IPS-15b (cell line): Measurements from ENCODE around the gene SHC2.
"Not testable (repeated sequence)": the region's sequence is repeated elsewhere in the genome, so short reads cannot be mapped to it uniquely, and the experiment has no call there.

Source experiments
- H3K27me3 ChIP-seq: one replicate; pipeline ENCODE4 v1.6.1; 2013; ENCODE audit warnings: low read length; ENCODE audit not compliant: control insufficient read depth, insufficient read depth
- H3K36me3 ChIP-seq: one replicate; pipeline ENCODE4 v1.6.1; 2013; ENCODE audit warnings: low read length; ENCODE audit not compliant: control insufficient read depth, insufficient read depth
- H3K4me1 ChIP-seq: one replicate; pipeline ENCODE4 v1.6.1; 2013; ENCODE audit warnings: mild to moderate bottlenecking, low read length; ENCODE audit not compliant: control insufficient read depth, insufficient read depth
- H3K4me3 ChIP-seq: one replicate; pipeline ENCODE4 v1.5.1; 2013; ENCODE audit warnings: low read depth, low read length
- H3K9ac ChIP-seq: one replicate; pipeline ENCODE4 v1.6.1; 2013; ENCODE audit warnings: low read depth, mild to moderate bottlenecking, low read length
- H3K9me3 ChIP-seq: one replicate; pipeline ENCODE4 v1.6.1; 2013; ENCODE audit warnings: mild to moderate bottlenecking, low read length; ENCODE audit not compliant: control insufficient read depth, insufficient read depth

The SHC2 gene

GRCh38 chr19:401866-402511 lies 58.8 kb downstream of the SHC2 start:
- H3K9me3 ChIP-seq: no peaks in the 10 kb centered on the region
- no peaks in the 10 kb centered on the region for H3K27me3 ChIP-seq
- H3K4me3 ChIP-seq: no peak overlapping the region
- peaks cover 6% of the 10 kb centered on the region for H3K36me3 ChIP-seq
- H3K4me1 ChIP-seq: no peaks in the 10 kb centered on the region
- no peak overlapping the region for H3K9ac ChIP-seq

DNA sequence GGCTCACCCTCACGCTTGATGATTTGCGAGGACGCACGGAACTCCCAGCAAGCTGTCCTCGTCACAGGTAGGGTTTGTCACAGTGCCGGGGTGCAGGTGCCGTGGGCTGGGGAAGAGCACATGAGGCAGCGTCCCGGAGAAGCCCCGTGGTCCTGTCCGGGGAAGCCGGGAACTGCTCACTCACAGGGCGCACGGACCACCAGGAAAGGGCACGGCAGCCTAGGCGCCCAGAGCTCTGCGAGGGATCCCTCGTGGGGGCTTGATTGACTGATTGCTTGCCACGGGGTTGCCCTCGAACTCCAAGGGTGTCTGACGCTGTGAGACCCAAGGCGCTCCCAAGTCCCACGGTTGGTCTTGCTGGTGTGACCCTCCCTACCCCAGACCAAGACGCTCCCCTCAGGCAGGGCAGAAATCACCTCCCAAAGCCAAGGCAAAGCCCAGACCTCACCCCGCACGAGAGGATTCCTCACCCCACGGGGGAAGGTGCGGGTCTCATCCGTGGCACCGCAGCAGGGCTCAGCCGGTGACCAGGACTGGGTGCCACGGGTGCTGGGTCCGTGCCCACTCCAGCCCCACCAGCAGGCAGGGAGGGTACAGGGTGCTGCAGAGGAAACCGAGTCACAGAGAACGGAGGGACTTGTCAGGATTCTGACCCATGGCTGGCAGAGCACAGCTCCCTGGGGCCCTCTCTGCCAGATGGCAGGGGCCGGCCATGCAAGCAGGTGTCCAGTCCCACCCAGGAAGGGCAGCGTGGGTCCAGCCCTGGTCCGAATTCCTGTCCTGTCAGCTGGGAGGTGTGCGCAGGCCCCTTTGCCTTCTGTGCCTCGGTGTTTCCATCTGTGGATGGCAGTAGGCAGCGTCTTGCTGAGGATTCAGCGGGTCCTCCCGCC lies 59.6 kb downstream of the SHC2 start:
- no peak overlapping the region for H3K4me3 ChIP-seq

DNA sequence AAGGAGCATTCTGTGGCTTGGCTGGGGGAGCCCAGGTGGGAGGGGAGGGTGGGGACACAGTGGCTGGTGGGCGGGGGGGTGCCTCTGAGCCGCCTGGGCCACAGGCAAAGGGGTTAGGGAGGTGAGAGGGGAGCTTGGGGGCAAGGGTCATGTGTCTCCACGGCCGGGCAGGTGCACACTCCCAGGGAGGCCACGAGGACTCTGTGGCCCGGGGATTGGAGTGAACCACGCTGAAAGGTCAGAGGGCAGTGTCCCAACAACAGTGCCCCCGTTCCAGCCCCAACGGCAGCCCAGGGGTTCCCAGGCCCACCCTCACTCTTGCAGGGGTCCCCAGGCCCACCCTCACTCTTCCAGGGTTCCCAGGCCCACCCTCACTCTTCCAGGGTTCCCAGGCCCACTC lies 61.5 kb downstream of the SHC2 start:
- Histone ChIP-seq H3K4me1 (no peaks in the 10 kb centered on the region), H3K9ac (no peak overlapping the region), H3K36me3 (no peaks in the 10 kb centered on the region), H3K4me3 (no peak overlapping the region), H3K27me3 (no peaks in the 10 kb centered on the region), H3K9me3 (no peaks in the 10 kb centered on the region)

More for the DNA sequence above, 59.6 kb downstream of the SHC2 start:
- Histone ChIP-seq H3K27me3 (no peaks in the 10 kb centered on the region), H3K4me1 (no peaks in the 10 kb centered on the region), H3K9me3 (no peaks in the 10 kb centered on the region), H3K36me3 (peaks cover 3% of the 10 kb centered on the region), H3K9ac (no peak overlapping the region)

GRCh38 chr19:398719-399118 lies 62.1 kb downstream of the SHC2 start:
- Histone ChIP-seq H3K9me3 (no peaks in the 10 kb centered on the region), H3K9ac (no peak overlapping the region)

DNA sequence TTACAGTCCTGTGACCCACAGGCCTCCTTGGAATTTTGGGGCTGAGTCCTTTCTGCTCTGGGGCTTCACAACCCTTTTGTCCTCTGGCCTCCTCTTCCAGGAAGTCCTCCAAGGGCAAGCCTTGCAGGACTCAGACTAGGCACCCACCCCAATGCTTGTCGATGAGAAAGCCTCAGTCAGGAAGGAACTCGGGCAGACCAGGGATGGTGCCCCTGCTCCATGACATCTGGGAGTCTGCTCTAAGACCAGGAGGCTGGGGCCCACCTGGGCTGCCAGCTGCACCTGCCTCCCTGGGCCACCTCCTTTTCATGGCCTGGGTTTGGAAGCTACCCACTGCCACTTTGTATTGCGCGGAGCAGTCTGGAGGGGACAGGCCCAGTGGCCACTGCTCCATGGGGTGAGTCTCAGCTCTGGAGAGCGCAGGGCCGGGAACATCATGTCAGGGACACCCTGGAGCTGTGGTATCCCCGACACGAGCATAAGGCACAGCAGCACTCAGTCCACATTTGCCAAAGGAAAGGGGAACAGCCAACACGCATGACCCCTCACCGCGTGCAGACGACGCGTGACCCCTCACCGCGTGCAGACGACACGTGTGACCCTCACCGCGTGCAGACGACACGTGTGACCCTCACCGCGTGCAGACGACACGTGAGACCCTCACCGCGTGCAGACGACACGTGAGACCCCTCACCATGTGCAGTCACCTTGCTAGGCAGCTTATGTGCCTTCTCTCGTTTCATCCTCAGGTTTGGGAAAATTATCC lies 62.7 kb downstream of the SHC2 start:
- no peaks in the 10 kb centered on the region for H3K36me3 ChIP-seq
- no peaks in the 10 kb centered on the region for H3K27me3 ChIP-seq
- H3K9me3 ChIP-seq: no peaks in the 10 kb centered on the region

More at GRCh38 chr19:398719-399118, 62.1 kb downstream of the SHC2 start:
- Histone ChIP-seq H3K4me3 (no peak overlapping the region), H3K27me3 (no peaks in the 10 kb centered on the region), H3K36me3 (no peaks in the 10 kb centered on the region), H3K4me1 (no peaks in the 10 kb centered on the region)

DNA sequence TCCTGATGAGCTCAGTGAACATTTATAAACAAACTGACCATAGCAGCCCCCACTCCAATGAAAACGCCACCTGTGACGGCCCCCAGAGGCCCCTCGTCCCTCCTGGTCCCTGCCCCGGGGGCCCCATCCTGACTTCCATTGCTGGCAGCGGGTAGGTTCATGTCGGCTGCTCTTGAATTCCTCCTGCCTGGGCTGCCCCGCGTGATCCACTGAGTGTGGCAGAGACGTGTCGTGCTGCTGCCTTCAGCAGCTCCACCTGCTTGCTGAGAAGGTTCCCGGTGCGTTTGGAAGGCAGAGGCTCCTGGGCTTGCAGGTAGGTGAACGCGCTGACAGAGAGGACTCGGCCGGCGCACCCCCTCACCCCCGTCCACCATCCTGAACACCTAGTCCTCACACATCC lies 63.5 kb downstream of the SHC2 start:
- Histone ChIP-seq H3K36me3 (no peaks in the 10 kb centered on the region), H3K9me3 (no peaks in the 10 kb centered on the region), H3K4me1 (no peaks in the 10 kb centered on the region), H3K4me3 (no peak overlapping the region), H3K27me3 (no peaks in the 10 kb centered on the region), H3K9ac (no peak overlapping the region)

More for the DNA sequence above, 62.7 kb downstream of the SHC2 start:
- Histone ChIP-seq H3K4me1 (no peaks in the 10 kb centered on the region), H3K9ac (no peak overlapping the region), H3K4me3 (no peak overlapping the region)

GRCh38 chr19:395467-395866 lies 65.4 kb downstream of the SHC2 start:
- Histone ChIP-seq H3K9ac (no peak overlapping the region), H3K36me3 (no peaks in the 10 kb centered on the region), H3K9me3 (no peaks in the 10 kb centered on the region), H3K4me3 (no peak overlapping the region), H3K27me3 (no peaks in the 10 kb centered on the region), H3K4me1 (no peaks in the 10 kb centered on the region)

DNA sequence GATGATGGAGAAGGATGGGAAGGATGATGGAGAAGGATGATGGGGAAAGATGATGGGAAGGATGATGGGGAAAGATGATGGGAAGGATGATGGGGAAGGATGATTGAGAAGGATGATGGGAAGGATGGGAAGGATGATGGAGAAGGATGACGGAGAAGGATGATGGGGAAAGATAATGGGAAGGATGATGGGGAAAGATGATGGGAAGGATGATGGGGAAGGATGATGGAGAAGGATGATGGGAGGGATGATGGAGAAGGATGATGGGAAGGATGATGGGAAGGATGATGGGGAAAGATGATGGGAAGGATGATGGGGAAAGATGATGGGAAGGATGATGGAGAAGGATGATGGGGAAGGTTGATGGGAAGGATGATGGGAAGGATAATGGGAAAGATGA lies 66.0 kb downstream of the SHC2 start:
- not testable (repeated sequence) for H3K4me3 ChIP-seq, H3K9me3 ChIP-seq, H3K4me1 ChIP-seq, H3K9ac ChIP-seq, H3K36me3 ChIP-seq, H3K27me3 ChIP-seq

GRCh38 chr19:393560-393959 lies 67.3 kb downstream of the SHC2 start:
- not testable (repeated sequence) for H3K9me3 ChIP-seq, H3K4me1 ChIP-seq, H3K36me3 ChIP-seq, H3K4me3 ChIP-seq, H3K27me3 ChIP-seq, H3K9ac ChIP-seq

DNA sequence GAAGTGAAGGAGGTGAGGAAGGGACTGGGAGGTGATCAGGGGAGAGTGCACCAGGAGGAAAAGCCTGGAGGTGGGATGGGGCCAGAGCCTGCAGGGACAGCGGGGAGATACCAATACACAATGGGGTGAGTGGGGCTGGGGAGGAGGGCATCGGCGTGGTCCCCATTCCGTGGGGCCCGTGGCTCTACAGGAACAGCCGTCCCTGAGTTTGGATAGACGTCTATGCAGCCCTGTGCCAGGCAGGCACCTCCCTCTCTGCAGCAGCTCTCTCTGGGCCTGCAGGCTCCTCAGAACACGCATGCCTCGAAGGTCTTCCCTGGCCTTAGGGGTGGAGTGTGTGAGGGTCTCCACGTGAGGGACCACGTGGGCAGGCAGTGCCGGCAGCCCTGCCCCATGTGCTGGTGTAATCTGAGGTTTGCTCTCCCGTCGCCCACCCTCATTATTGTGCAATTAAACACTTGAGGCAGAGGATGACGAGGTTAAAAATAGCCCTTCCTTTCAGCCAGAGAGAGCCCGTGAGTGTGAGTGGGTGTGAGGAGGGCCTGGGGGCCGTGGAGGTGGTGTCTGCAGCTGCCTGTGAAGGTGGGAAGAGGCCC lies 68.4 kb downstream of the SHC2 start:
- no peaks in the 10 kb centered on the region for H3K4me1 ChIP-seq
- H3K27me3 ChIP-seq: no peaks in the 10 kb centered on the region
- no peak overlapping the region for H3K9ac ChIP-seq
- no peaks in the 10 kb centered on the region for H3K36me3 ChIP-seq
- no peak overlapping the region for H3K4me3 ChIP-seq
- H3K9me3 ChIP-seq: no peaks in the 10 kb centered on the region

- Histone ChIP-seq H3K4me1 (no peaks in the 10 kb centered on the region), H3K9me3 (no peaks in the 10 kb centered on the region), H3K27me3 (no peaks in the 10 kb centered on the region), H3K36me3 (no peaks in the 10 kb centered on the region), H3K9ac (no peak overlapping the region), H3K4me3 (no peak overlapping the region)
These were observed 69.0 kb downstream of the SHC2 start for GRCh38 chr19:391726-392374.
